MCF 10A (cell line): ENCODE data around the gene ADGRD1. TPM values are rescaled to one million over a fixed set of nuclear protein-coding genes. Genes with fewer than 3 reads are reported as not detected.

Source experiments
- BruUV-seq: library from RNA; stranded (reverse); fragments of 400-500 nt; replicated peaks from 2 replicates; lab custom pipeline; 2021; lab: Mats Ljungman, UMichigan
- CTCF ChIA-PET: fragments of 300-600 bp; sonication (Branson Sonifier 250); formaldehyde crosslinking; extraction: SDS; loops from one replicate; lab custom pipeline; 2021; ENCODE audit warnings: antibody characterized with exemption, inconsistent platforms; lab: Yijun Ruan, JAX
- POLR2A ChIA-PET: fragments of 300-600, 350-650 bp; sonication (Branson Sonifier 250); formaldehyde crosslinking; extraction: SDS; loops from one replicate; lab custom pipeline; 2020; ENCODE audit warnings: antibody characterized with exemption, inconsistent platforms; lab: Yijun Ruan, JAX
- DNase-seq: peaks from one replicate; pipeline ENCODE4 v3.0.0-alpha.2; 2018; ENCODE audit not compliant: unreplicated experiment
- H3K27ac Mint-ChIP-seq: one replicate; pipeline ENCODE4 v1.8.0; 2022; ENCODE audit warnings: mild to moderate bottlenecking, low read depth, mixed read lengths; ENCODE audit not compliant: unreplicated experiment
- H3K27me3 Mint-ChIP-seq: one replicate; pipeline ENCODE4 v1.8.0; 2022; ENCODE audit warnings: mixed read lengths; ENCODE audit not compliant: insufficient read depth, unreplicated experiment
- H3K36me3 Mint-ChIP-seq: one replicate; pipeline ENCODE4 v1.8.0; 2022; ENCODE audit warnings: mild to moderate bottlenecking, moderate library complexity, mixed read lengths; ENCODE audit not compliant: insufficient read depth, unreplicated experiment
- H3K4me1 Mint-ChIP-seq: one replicate; pipeline ENCODE4 v1.8.0; 2022; ENCODE audit warnings: mixed read lengths; ENCODE audit not compliant: insufficient read depth, unreplicated experiment
- H3K4me3 Mint-ChIP-seq: one replicate; pipeline ENCODE4 v1.8.0; 2022; ENCODE audit warnings: mild to moderate bottlenecking, moderate library complexity, mixed read lengths; ENCODE audit not compliant: unreplicated experiment
- H3K9me3 Mint-ChIP-seq: one replicate; pipeline ENCODE4 v1.8.0; 2022; ENCODE audit warnings: mixed read lengths; ENCODE audit not compliant: unreplicated experiment
- CTCF ChIP-seq: fragments of 200-600 bp; IDR thresholded peaks from one replicate; pipeline ENCODE4 v1.8.0; 2022; ENCODE audit warnings: antibody characterized with exemption, mild to moderate bottlenecking; ENCODE audit not compliant: unreplicated experiment
- intact Hi-C: fragments of 100-400 bp; cut with micrococcal nuclease; formaldehyde crosslinking; loops from 2 replicates; pipeline ENCODE4 v1.14.1; 2022
- total RNA-seq: library from RNA; stranded (reverse); gene quantifications from 2 replicates; pipeline ENCODE4 v1.2.3, GENCODE V29; 2022

ADGRD1 gene
- total RNA-seq, 1 experiment from 2014 or later: 0.68 TPM

- ChIA-PET CTCF (no interaction called here), POLR2A (no interaction called here)
- intact Hi-C loops: no loop called here
- Mint-ChIP-seq H3K27me3 (peaks cover 62% of the 10 kb centered on the region), H3K9me3 (no peaks in the 10 kb centered on the region), H3K36me3 (no peaks in the 10 kb centered on the region), H3K4me3 (no peak overlapping the region), H3K27ac (no peak overlapping the region), H3K4me1 (no peaks in the 10 kb centered on the region)
- no TSS peak for BruUV-seq
- no peak for DNase-seq
- no peak for TF ChIP-seq CTCF
Measured at GRCh38 chr12:131049549-131050339, 96.0 kb downstream of the ADGRD1 start.

GRCh38 chr12:131050463-131051154, 96.9 kb downstream of the ADGRD1 start:
- Mint-ChIP-seq H3K36me3 (no peaks in the 10 kb centered on the region), H3K4me1 (no peaks in the 10 kb centered on the region), H3K27ac (no peak overlapping the region), H3K4me3 (no peak overlapping the region), H3K9me3 (no peaks in the 10 kb centered on the region), H3K27me3 (peaks cover 71% of the 10 kb centered on the region)
- no peak for DNase-seq
- no TSS peak for BruUV-seq
- intact Hi-C loops: no loop called here
- ChIA-PET POLR2A (no interaction called here), CTCF (no interaction called here)
- TF ChIP-seq CTCF: no peak

GRCh38 chr12:131051155-131051473, 97.4 kb downstream of the ADGRD1 start:
- no peaks in the 10 kb centered on the region for H3K36me3 Mint-ChIP-seq

More at GRCh38 chr12:131051155-131051473, 97.4 kb downstream of the ADGRD1 start:
- ChIA-PET POLR2A (no interaction called here), CTCF (no interaction called here)
- DNase-seq: no peak
- BruUV-seq: no TSS peak
- Mint-ChIP-seq H3K9me3 (no peaks in the 10 kb centered on the region), H3K27ac (no peak overlapping the region), H3K4me1 (no peaks in the 10 kb centered on the region), H3K4me3 (no peak overlapping the region), H3K27me3 (peaks cover 76% of the 10 kb centered on the region)
- intact Hi-C loops: no loop called here
- no peak for TF ChIP-seq CTCF
